NOMO-1 treated with dmso at 0.1 percent for 144 hours (cell line): ENCODE data around the gene BAK1.
A peak's percentile ranks its signal among the peaks of the same experiment; 100 is the strongest.

ENCODE experiments used
- DNase-seq: peaks from one replicate; lab custom pipeline; 2025; ENCODE audit not compliant: unreplicated experiment; lab: John Stamatoyannopoulos, UW

BAK1 gene

GRCh38 chr6:33587529-33587928 is 7.5 kb upstream of the BAK1 start:
- DNase-seq: no peak

DNA sequence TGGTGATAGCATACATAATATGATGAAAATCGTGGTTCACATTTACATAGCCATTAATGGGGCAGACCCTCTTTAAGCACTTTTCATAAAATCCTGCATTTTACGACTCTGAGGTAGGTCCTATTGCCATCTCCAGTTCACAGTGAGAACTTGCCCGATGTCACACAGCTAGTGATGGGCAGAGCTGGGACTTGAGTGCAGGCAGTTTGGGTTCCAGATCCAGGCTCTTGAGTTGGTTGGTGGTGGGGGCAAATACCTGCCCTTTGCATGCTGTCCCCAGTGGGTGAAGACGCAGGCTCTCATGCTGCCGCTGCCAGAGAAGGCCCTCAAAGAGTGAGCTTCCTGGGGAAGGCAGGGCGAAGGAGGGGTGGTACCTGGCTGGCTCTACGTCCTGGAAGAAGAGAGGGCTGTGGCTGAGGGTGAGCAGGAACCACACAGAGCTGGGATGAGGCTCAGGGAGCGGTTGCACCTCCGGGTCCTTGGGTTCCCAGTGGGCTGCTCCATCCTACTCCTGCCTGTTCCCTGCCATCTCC is 6.1 kb upstream of the BAK1 start:
- DNase-seq: no peak

GRCh38 chr6:33585403-33586107 is 5.5 kb upstream of the BAK1 start:
- DNase-seq: peak; percentile 69

- DNase-seq: no peak
Observed at GRCh38 chr6:33584700-33585402, 4.8 kb upstream of the BAK1 start.

GRCh38 chr6:33583591-33584155 is 3.6 kb upstream of the BAK1 start:
- DNase-seq: no peak

- no peak for DNase-seq
Observed at GRCh38 chr6:33581186-33581585, 1.1 kb upstream of the BAK1 start.

DNA sequence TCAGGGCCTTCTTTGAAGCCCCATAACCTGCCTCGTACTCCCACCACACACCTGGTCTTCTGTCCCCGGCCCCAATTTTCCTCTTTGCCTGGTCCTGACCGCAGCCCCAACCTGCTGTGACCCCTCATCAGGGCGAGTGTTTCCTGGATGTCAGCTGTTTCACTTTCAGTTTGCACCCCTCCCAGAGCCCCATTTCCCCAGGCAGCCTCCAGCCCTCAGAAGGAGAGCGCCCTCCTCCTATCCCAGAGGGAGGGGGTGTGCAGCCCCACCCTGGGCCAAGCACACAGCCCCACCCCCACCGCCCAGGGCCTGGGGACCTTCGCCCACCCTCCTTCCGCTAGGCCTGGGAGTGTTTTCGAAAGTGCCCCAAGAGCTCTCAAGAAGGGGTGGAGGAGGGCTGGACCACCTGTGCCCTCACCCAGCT is 1.5 kb downstream of the BAK1 start:
- DNase-seq: no peak

DNA sequence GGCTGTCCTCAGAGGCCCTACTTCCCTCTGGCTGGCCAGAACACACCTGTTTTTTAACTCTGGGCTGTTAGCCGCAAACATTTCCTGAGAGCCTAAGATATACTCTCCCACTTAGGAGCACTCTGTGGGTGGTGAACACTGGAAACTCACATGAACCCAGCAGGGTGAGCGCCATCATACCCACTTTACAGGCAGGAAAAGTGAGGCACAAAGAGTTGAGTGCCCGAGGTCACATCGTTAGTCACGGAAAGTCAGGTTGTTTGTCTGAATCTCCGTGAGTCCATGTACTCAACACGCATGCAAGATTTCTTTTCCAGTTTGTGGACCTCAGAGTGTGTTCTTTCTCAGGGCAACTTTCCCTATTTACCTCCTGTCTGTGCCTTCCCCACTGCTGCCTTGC is 1.9 kb downstream of the BAK1 start:
- DNase-seq: no peak

DNA sequence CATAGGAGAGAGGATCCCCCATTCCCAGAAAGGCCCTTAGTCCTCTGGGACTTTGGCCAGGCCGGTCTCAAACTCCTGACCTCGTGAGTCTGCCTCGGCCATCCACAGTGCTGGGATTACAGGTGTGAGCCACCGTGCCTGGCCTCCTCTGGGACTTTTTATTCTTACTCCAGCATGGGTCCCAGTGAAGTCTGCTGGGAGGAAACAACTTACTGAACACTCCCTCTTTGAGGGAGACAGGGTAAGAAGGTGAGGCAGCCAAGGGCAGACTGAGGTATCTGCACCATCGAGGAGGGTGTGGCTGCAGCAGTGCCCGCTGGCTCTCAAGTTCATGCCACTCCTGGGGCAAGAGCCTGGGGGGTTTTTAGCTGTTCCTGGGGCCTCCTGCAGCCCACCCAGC is 2.4 kb downstream of the BAK1 start:
- no peak for DNase-seq

GRCh38 chr6:33577106-33577535 is 3.0 kb downstream of the BAK1 start:
- peak; percentile 34 for DNase-seq

- no peak for DNase-seq
Observed at GRCh38 chr6:33576668-33577067, 3.4 kb downstream of the BAK1 start.

- DNase-seq: no peak
Observed at GRCh38 chr6:33575211-33575610, 4.9 kb downstream of the BAK1 start.

DNA sequence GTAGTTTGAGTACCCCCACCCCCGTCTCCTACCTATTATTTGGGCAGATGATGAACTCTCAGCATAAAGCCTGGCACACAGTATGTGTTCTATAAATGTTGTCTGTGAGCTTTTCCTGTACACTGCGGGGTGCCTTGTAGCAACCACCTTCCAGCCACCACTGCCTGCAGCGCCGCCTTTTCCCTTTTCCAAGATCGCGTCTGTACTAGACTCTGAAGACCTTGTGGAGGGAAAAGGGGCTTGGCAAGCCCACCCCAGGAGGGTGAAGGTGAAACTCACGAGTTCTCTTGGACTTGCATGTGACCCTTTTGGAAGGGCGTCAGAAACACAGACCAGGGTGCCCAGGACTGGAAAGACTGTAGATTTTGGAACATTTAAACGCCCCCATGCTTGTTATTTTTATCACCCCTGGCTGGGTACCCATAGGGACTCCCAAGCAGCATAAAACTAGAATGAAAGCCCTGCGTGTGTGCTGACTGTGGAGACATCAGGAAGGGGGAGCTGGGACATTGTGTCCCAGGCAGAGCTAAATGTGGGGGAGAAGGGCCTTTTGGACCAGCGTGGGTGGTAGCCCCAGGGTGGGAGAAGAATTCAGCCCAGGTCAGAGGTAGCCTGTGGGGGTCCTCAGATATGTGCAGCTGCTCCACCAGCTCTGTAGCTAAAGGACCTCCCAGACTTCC is 8.3 kb downstream of the BAK1 start:
- no peak for DNase-seq

- peak; percentile 80 for DNase-seq
Observed at GRCh38 chr6:33570806-33571636, 9.1 kb downstream of the BAK1 start.

DNA sequence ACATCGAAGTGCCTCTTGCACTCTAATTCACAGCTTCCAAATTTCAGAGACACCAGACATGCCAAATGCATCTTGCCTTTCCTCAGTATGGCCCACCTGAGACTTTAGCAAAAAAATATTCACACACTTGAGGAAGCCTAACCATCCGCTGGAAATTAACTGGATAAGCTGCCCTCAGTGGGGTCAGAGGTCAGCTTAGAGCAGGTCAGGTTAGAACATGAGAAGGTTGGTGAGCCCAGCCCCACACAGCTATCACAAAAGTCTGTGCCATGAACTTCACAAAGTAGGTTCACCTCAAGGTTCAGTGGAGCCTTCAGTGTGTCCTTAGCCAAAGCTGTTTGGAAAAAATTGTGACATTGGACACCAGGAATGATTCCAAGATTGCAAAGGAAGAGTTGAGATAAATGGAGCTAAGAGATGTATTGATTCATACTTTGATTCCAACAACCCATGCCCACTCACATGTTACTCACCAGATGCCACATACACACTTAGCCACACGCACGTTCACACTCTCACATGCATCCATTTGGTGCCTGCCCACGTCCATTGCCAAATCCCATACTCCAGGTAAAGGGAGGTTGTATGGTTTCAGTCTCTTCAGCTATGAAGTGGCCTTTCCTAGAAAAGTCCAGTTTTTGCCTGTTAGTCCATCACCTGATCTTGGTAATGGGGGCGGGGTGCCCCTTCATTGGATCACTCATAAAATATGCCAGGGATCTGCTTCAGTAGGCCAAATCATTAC is 11.1 kb downstream of the BAK1 start:
- DNase-seq: no peak

DNA sequence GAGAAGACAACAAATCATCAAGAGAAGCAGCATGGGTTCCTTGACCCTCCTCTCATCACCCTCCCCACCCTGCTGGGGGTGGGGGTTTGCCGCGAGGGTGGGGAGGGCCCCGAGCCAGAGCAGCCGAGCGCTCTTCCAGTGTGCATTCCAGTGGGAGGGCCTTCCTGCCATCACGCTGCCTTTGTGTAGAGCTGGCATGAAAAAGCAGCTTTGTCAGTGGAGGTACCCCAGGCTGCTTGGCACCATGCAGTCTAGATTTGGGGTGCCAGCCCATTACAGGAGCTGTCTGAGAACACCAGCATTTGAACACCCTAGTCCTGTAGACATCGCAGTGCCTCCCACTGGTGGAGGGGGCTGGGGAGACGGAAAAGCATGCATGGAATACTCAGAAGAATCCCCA is 12.2 kb downstream of the BAK1 start:
- no peak for DNase-seq

DNA sequence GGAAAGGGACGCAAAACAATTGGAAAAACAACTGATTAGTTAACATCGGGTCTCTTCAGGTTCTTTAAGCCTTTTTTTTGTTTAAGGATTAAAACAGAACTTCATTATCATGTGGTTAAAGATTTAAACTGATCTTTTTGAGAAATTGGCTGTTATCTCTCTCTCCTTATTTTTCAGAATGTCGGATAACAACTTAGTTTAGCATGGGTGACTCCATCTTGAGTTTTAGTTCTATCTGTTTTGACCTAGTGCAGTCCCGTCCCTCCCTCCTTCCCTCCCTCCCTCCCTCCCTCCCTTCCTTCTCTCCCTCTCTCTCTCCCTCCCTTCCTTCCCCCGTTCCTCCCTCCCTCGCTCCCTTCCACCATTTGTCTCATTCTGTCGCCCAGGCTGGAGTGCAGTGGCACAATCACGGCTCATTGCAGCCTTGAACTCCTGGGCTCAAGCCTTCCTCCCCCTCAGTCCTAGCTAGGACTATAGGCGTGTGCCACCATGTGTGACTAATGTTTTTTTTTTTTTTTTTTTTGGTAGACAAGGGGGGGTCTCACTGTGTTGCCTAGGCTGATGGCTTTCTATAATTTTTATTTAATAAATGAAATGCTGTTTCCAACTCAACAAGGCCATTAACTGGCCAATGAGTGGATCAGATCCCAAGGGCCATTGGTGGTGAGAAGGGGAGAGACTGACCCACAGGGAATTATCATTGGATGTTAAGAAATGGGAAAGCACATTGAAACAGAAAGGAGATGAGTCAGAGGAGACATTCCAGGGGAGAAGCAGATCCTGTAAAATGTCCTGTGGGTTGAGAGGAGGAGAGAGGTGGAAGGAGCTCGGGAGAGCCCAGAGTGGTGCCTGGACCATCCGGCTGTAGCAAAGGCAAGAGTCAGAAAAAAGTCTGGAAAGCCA is 13.6 kb downstream of the BAK1 start:
- DNase-seq: no peak

DNA sequence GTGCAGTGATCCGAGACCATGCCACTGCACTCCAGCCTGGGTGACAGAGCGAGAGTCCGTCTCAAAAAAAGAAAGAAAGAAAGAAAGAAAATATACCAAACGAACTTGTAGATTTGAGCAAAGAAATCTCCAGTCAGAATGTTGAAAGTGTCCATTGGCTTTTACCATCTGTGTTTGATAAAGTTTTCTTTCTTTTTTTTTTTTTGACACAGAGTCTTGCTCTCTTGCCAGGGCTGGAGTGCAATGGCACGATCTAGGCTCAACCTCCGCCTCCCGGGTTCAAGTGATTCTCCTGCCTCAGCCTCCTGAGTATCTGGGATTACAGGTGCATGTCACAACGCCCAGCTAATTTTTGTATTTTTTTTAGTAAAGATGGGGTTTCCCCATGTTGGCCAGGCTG is 21.3 kb downstream of the BAK1 start:
- no peak for DNase-seq

- DNase-seq: no peak
Observed at GRCh38 chr6:33557376-33557775, 22.7 kb downstream of the BAK1 start.
